Lower leg skin (tissue), 4 donors: ENCODE measurements around the gene CMIP. TPM values are rescaled to one million over a fixed set of nuclear protein-coding genes. Genes with fewer than 3 reads are reported as not detected.

Experiments used
- DNase-seq, 2 donors: peaks; one replicate each; pipeline ENCODE4 v3.0.0-alpha.2; 2019; ENCODE audit warnings: low spot score in 2 of 2
- H3K4me3 ChIP-seq: fragments of 200-600 bp; sonication (generic); 2 replicates; pipeline ENCODE4 v1.5.1; 2017; ENCODE audit warnings: mild to moderate bottlenecking, low read depth; ENCODE audit not compliant: poor library complexity, severe bottlenecking
- CTCF ChIP-seq, 3 donors: fragments of 450-650 bp; IDR thresholded peaks; one replicate each; pipeline ENCODE4 v1.5.1; 2016; ENCODE audit warnings: antibody characterized with exemption in 3 of 3, mild to moderate bottlenecking in 3 of 3, moderate library complexity in 2 of 3
- POLR2A ChIP-seq, 2 donors: fragments of 450-650 bp; IDR thresholded peaks; one replicate each; pipeline ENCODE4 v1.6.1; 2016 to 2017; ENCODE audit warnings: antibody characterized with exemption in 2 of 2, mild to moderate bottlenecking in 1 of 2, moderate library complexity in 1 of 2
- WGBS, 2 donors: methylation state at CpG; one replicate each; pipeline ENCODE4 v1.1.5; 2018; 5-methylcytosine and 5-hydroxymethylcytosine counted together
- intact Hi-C: fragments of 100-400 bp; cut with DNase I; formaldehyde crosslinking; loops from one replicate; pipeline ENCODE4 v1.15.0; 2023; ENCODE audit warnings: low total_unique reads
- total RNA-seq, 4 donors: library from RNA; depleted of rRNA; stranded (reverse); fragments of >200 nt; gene quantifications; one replicate each; pipeline ENCODE4 v1.1.0, GENCODE V29; 2016

CMIP gene
- total RNA-seq, 4 donors from 2014 or later, result 53.7 to 115 (median 77.4) TPM

GRCh38 chr16:81451753-81452680, 7.4 kb downstream of the CMIP start:
- WGBS, 2 donors, result 77 to 80% methylated on average over 20 of the region's 20 CpGs
- DNase-seq, result peak in 1 of 2 donors; percentile 42
- intact Hi-C loops, result no loop called here
- TF ChIP-seq CTCF (IDR thresholded peaks at IDR 0.05) (peak in 1 of 3 donors; percentile 73), POLR2A (IDR thresholded peaks at IDR 0.05) (no peak)
- no peak overlapping the region for H3K4me3 ChIP-seq

GRCh38 chr16:81453091-81453728, 8.6 kb downstream of the CMIP start:
- no peak overlapping the region for H3K4me3 ChIP-seq
- no peak for DNase-seq
- no peak for TF ChIP-seq CTCF (IDR thresholded peaks at IDR 0.05)
- no peak for TF ChIP-seq POLR2A (IDR thresholded peaks at IDR 0.05)
- 75 to 83% methylated on average over 14 of the region's 14 CpGs for whole genome bisulfite sequencing, 2 donors
- intact Hi-C loops, result no loop called here

GRCh38 chr16:81454044-81454443, 9.4 kb downstream of the CMIP start:
- 90 to 95% methylated on average over 7 of the region's 7 CpGs for WGBS, 2 donors

GRCh38 chr16:81455006-81455405, 10.4 kb downstream of the CMIP start:
- intact Hi-C loops, result no loop called here
- WGBS, 2 donors, result 91 to 92% methylated on average over 13 of the region's 13 CpGs
- TF ChIP-seq CTCF (IDR thresholded peaks at IDR 0.05), result no peak
- no peak for TF ChIP-seq POLR2A (IDR thresholded peaks at IDR 0.05)
- DNase-seq, result no peak
- H3K4me3 ChIP-seq, result no peak overlapping the region

More at GRCh38 chr16:81454044-81454443, 9.4 kb downstream of the CMIP start:
- no peak overlapping the region for H3K4me3 ChIP-seq
- no peak for DNase-seq
- intact Hi-C loops, result no loop called here
- TF ChIP-seq CTCF (IDR thresholded peaks at IDR 0.05) (no peak), POLR2A (IDR thresholded peaks at IDR 0.05) (no peak)

GRCh38 chr16:81455720-81456494, 11.3 kb downstream of the CMIP start:
- no peak for TF ChIP-seq CTCF (IDR thresholded peaks at IDR 0.05)
- TF ChIP-seq POLR2A (IDR thresholded peaks at IDR 0.05), result no peak
- intact Hi-C loops, result no loop called here
- DNase-seq, result no peak
- 82% methylated on average over 15 to 16 of the region's 17 CpGs for WGBS, 2 donors
- H3K4me3 ChIP-seq, result no peak overlapping the region
